Measurements from ENCODE around the gene PRKAA1. TPM values are rescaled to one million over a fixed set of nuclear protein-coding genes. Genes with fewer than 3 reads are reported as not detected.

Gene PRKAA1
- total RNA-seq (10 to 100 TPM; 23.7 to 42.9 (median 31.6) TPM), polyA plus RNA-seq (10 to 100 TPM; 17.5 to 30.9 TPM)

GRCh38 chr5:40798012-40798800, at the start of gene PRKAA1:
TSS of gene PRKAA1 (minus strand) at chr5:40798374. CDS start at chr5:40798189, 185 bp downstream.
- intact Hi-C loops (cut with DNase I): no loop called here
- FAIRE-seq: no peak
- WGBS, 2 donors: 0 to 1% methylated on average over 58 to 70 of the region's 70 CpGs
- Histone ChIP-seq H3K36me3 (no peaks in the 10 kb centered on the region), H3K4me3 (peak within 1 kb of the TSS; percentile 49 to 93 (median 89)), H3K27me3 (no peaks in the 10 kb centered on the region), H3K27ac (peak within 1 kb of the TSS; percentile 76 to 91 (median 84)), H3K4me1 (peaks cover 6 to 11% (median 6%) of the 10 kb centered on the region in 3 donors), H3K9me3 (no peaks in the 10 kb centered on the region)
- peak; percentile 92 to 97 (median 94) for ATAC-seq
- TF ChIP-seq, protein P1, sequence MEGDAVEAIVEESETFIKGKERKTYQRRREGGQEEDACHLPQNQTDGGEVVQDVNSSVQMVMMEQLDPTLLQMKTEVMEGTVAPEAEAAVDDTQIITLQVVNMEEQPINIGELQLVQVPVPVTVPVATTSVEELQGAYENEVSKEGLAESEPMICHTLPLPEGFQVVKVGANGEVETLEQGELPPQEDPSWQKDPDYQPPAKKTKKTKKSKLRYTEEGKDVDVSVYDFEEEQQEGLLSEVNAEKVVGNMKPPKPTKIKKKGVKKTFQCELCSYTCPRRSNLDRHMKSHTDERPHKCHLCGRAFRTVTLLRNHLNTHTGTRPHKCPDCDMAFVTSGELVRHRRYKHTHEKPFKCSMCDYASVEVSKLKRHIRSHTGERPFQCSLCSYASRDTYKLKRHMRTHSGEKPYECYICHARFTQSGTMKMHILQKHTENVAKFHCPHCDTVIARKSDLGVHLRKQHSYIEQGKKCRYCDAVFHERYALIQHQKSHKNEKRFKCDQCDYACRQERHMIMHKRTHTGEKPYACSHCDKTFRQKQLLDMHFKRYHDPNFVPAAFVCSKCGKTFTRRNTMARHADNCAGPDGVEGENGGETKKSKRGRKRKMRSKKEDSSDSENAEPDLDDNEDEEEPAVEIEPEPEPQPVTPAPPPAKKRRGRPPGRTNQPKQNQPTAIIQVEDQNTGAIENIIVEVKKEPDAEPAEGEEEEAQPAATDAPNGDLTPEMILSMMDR (IDR thresholded peaks at IDR 0.05): peak; percentile 58 to 70 (median 66)
- DNase-seq: peak; percentile 83 to 93 (median 88)

GRCh38 chr5:40847525-40847924, 49.4 kb upstream of the PRKAA1 start:
- Histone ChIP-seq H3K27ac (no peak overlapping the region), H3K36me3 (no peaks in the 10 kb centered on the region), H3K27me3 (no peaks in the 10 kb centered on the region), H3K4me3 (no peak overlapping the region), H3K9me3 (no peaks in the 10 kb centered on the region), H3K4me1 (peaks cover 0 to under 1% (median 0%) of the 10 kb centered on the region in 3 donors)
- WGBS, 2 donors: 62 to 76% methylated on average over 1 of the region's 1 CpG
- intact Hi-C loops (cut with DNase I): no loop called here
- FAIRE-seq: no peak
- ATAC-seq: no peak
- DNase-seq: no peak
- TF ChIP-seq, protein P1 (IDR thresholded peaks at IDR 0.05): no peak

GRCh38 chr5:40846371-40846770, 48.2 kb upstream of the PRKAA1 start:
- Histone ChIP-seq H3K27ac (no peak overlapping the region), H3K4me3 (no peak overlapping the region), H3K36me3 (no peaks in the 10 kb centered on the region), H3K27me3 (no peaks in the 10 kb centered on the region), H3K4me1 (peaks cover 0 to 6% (median 0%) of the 10 kb centered on the region in 3 donors), H3K9me3 (no peaks in the 10 kb centered on the region)
- ATAC-seq: no peak
- WGBS, 2 donors: 77 to 79% methylated on average over 2 of the region's 2 CpGs
- DNase-seq: no peak
- FAIRE-seq: no peak
- TF ChIP-seq, protein P1 (IDR thresholded peaks at IDR 0.05): no peak
- intact Hi-C loops (cut with DNase I): no loop called here

GRCh38 chr5:40844565-40844964, 46.4 kb upstream of the PRKAA1 start:
- FAIRE-seq (no peak), ATAC-seq (no peak), DNase-seq (no peak)
- Histone ChIP-seq H3K4me1 (peaks cover 0 to 6% (median 0%) of the 10 kb centered on the region in 3 donors), H3K27ac (no peak overlapping the region), H3K9me3 (no peaks in the 10 kb centered on the region), H3K36me3 (no peaks in the 10 kb centered on the region), H3K27me3 (no peaks in the 10 kb centered on the region), H3K4me3 (no peak overlapping the region)
- intact Hi-C loops (cut with DNase I): no loop called here
- whole genome bisulfite sequencing, 2 donors: 83 to 93% methylated on average over 4 of the region's 4 CpGs
- TF ChIP-seq, protein P1 (IDR thresholded peaks at IDR 0.05): no peak

DNA sequence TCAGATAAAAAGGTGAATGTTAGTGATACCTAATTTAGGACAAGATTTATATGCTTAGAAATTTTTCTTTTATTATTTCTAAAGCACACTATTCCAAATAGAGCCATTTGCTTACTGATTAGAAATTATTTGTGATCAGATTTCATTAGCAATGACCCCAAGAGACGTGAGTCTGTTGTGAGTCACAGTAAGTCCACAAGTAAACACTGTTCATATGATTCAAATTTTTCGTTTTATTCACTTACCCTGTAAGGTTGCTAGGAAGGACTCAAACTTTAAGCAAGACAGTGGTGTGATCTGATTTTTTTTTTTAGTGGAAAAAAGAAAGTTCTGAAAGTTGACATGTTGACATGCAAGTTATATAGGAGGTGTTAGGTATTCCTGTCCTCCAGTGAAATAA, 44.2 kb upstream of the PRKAA1 start:
- Histone ChIP-seq H3K4me1 (peaks cover 0 to 6% (median 0%) of the 10 kb centered on the region in 3 donors), H3K27ac (peak overlapping the region in 1 of 4 donors; percentile 59), H3K4me3 (peak overlapping the region in 2 of 4 donors; percentile 25 to 32), H3K9me3 (no peaks in the 10 kb centered on the region), H3K27me3 (no peaks in the 10 kb centered on the region), H3K36me3 (no peaks in the 10 kb centered on the region)
- FAIRE-seq (no peak), ATAC-seq (peak in 3 of 4 donors; percentile 24 to 64 (median 42)), DNase-seq (no peak)
- WGBS, 2 donors: 37 to 48% methylated on average over 2 of the region's 2 CpGs
- intact Hi-C loops (cut with DNase I): no loop called here
- TF ChIP-seq, protein P1 (IDR thresholded peaks at IDR 0.05): no peak
